OCI-LY3 (cell line): ENCODE results near the gene ADCY7.

ENCODE experiments used
- H2AFZ ChIP-seq: fragments of 200-600, 300-600 bp; shearing (Covaris generic); 2 replicates; pipeline ENCODE4 v1.6.0; 2014; ENCODE audit warnings: antibody characterized with exemption, low read depth, low read length
- H3K27ac ChIP-seq: fragments of 200-600, 300-600 bp; sonication (generic); 2 replicates; pipeline ENCODE4 v1.5.1; 2014; ENCODE audit warnings: mild to moderate bottlenecking, low read length, moderate library complexity, mixed read lengths
- H3K27me3 ChIP-seq: fragments of 200-600, 300-600 bp; sonication (generic); 2 replicates; pipeline ENCODE4 v1.6.1; 2014; ENCODE audit warnings: low read depth, low read length, mixed read lengths
- H3K36me3 ChIP-seq: fragments of 200-600, 300-600 bp; sonication (generic); replicated peaks from 2 replicates; pipeline ENCODE3; 2014; ENCODE audit warnings: low read depth, low read length, mixed read lengths
- H3K4me1 ChIP-seq: fragments of 300-600, 200-600 bp; sonication (generic); 2 replicates; pipeline ENCODE4 v1.6.1; 2014; ENCODE audit warnings: low read length, mixed read lengths
- H3K4me2 ChIP-seq: fragments of 200-600, 300-600 bp; sonication (generic); 2 replicates; pipeline ENCODE4 v1.6.1; 2014; ENCODE audit warnings: low read length, mixed read lengths
- H3K4me3 ChIP-seq: fragments of 300-600, 200-600 bp; sonication (generic); 2 replicates; pipeline ENCODE4 v1.5.1; 2014; ENCODE audit warnings: antibody characterized with exemption, mild to moderate bottlenecking, low read length, moderate library complexity
- H3K79me2 ChIP-seq: fragments of 300-600, 200-600 bp; shearing (Covaris generic); 2 replicates; pipeline ENCODE4 v1.6.1; 2014; ENCODE audit warnings: mild to moderate bottlenecking, low read length, mixed read lengths
- H3K9ac ChIP-seq: fragments of 300-600, 200-600 bp; shearing (Covaris generic); 2 replicates; pipeline ENCODE4 v1.6.0; 2014; ENCODE audit warnings: mild to moderate bottlenecking, low read length, moderate library complexity
- H3K9me3 ChIP-seq: fragments of 200-600, 300-600 bp; shearing (Covaris generic); 2 replicates; pipeline ENCODE4 v1.6.1; 2014; ENCODE audit warnings: low read length, mixed read lengths; ENCODE audit not compliant: insufficient read depth
- H4K20me1 ChIP-seq: fragments of 200-600, 300-600 bp; sonication (generic); 2 replicates; pipeline ENCODE4 v1.6.1; 2016; ENCODE audit warnings: low read length, mixed read lengths; ENCODE audit not compliant: insufficient read depth
- CTCF ChIP-seq: fragments of 200-600, 300-600 bp; sonication (generic); IDR thresholded peaks from 2 replicates; pipeline ENCODE4 v1.5.1; 2014; ENCODE audit warnings: antibody characterized with exemption, low read length, low read depth
- EZH2phosphoT487 ChIP-seq: fragments of 200-600 bp; shearing (Covaris generic); IDR thresholded peaks from 2 replicates; pipeline ENCODE4 v1.6.1; 2018; ENCODE audit warnings: antibody characterized with exemption, mixed run types, low read depth

Gene ADCY7

GRCh38 chr16:50269061-50269705 is 2.8 kb downstream of the ADCY7 start:
- no peak overlapping the region for H3K4me3 ChIP-seq
- no peak overlapping the region for H3K9ac ChIP-seq
- H3K27me3 ChIP-seq: no peaks in the 10 kb centered on the region
- H3K9me3 ChIP-seq: no peaks in the 10 kb centered on the region
- no peak overlapping the region for H3K4me2 ChIP-seq
- TF ChIP-seq CTCF: no peak
- no peak for TF ChIP-seq EZH2phosphoT487
- no peaks in the 10 kb centered on the region for H4K20me1 ChIP-seq
- no peak overlapping the region for H3K27ac ChIP-seq
- no peaks in the 10 kb centered on the region for H3K79me2 ChIP-seq
- H3K4me1 ChIP-seq: peaks cover 34% of the 10 kb centered on the region
- no peak overlapping the region for H2AFZ ChIP-seq
- no peaks in the 10 kb centered on the region for H3K36me3 ChIP-seq

- Histone ChIP-seq H2AFZ (no peak overlapping the region), H3K4me3 (no peak overlapping the region), H3K27ac (no peak overlapping the region), H4K20me1 (no peaks in the 10 kb centered on the region), H3K79me2 (peaks cover 6% of the 10 kb centered on the region), H3K27me3 (no peaks in the 10 kb centered on the region), H3K4me1 (peaks cover 29% of the 10 kb centered on the region), H3K9ac (no peak overlapping the region), H3K9me3 (no peaks in the 10 kb centered on the region), H3K36me3 (no peaks in the 10 kb centered on the region), H3K4me2 (no peak overlapping the region)
- TF ChIP-seq CTCF: no peak
- TF ChIP-seq EZH2phosphoT487: no peak
These were observed 3.6 kb downstream of the ADCY7 start for GRCh38 chr16:50269769-50270509.

GRCh38 chr16:50270510-50271147 is 4.3 kb downstream of the ADCY7 start:
- Histone ChIP-seq H3K27me3 (no peaks in the 10 kb centered on the region), H3K27ac (no peak overlapping the region), H4K20me1 (peaks cover 7% of the 10 kb centered on the region), H3K9me3 (no peaks in the 10 kb centered on the region), H3K36me3 (no peaks in the 10 kb centered on the region), H3K79me2 (peaks cover 13% of the 10 kb centered on the region), H3K4me2 (no peak overlapping the region), H3K4me3 (no peak overlapping the region), H3K9ac (no peak overlapping the region), H3K4me1 (peaks cover 32% of the 10 kb centered on the region), H2AFZ (no peak overlapping the region)
- no peak for TF ChIP-seq EZH2phosphoT487

- H2AFZ ChIP-seq: no peak overlapping the region
- H3K27ac ChIP-seq: no peak overlapping the region
- H3K4me2 ChIP-seq: no peak overlapping the region
- no peak overlapping the region for H3K4me3 ChIP-seq
- H3K4me1 ChIP-seq: peaks cover 33% of the 10 kb centered on the region
- no peak overlapping the region for H3K9ac ChIP-seq
- no peaks in the 10 kb centered on the region for H3K36me3 ChIP-seq
- H3K27me3 ChIP-seq: no peaks in the 10 kb centered on the region
- H3K9me3 ChIP-seq: no peaks in the 10 kb centered on the region
- H3K79me2 ChIP-seq: peaks cover 21% of the 10 kb centered on the region
- H4K20me1 ChIP-seq: peaks cover 14% of the 10 kb centered on the region
- TF ChIP-seq EZH2phosphoT487 (no peak), CTCF (no peak)
These were observed 5.0 kb downstream of the ADCY7 start for GRCh38 chr16:50271148-50272041.
